CD4-positive, alpha-beta T cell (primary cell): ENCODE results near the gene NHSL2. TPM values are rescaled to one million over a fixed set of nuclear protein-coding genes. Genes with fewer than 3 reads are reported as not detected.
A peak's percentile ranks its signal among the peaks of the same experiment; 100 is the strongest.

Experiments used
- ATAC-seq: fragments of 200-7000 bp; cut with Tn5 transposase; one replicate; pipeline ENCODE4 v1.10.0; 2022; ENCODE audit warnings: mild to moderate bottlenecking; ENCODE audit not compliant: poor library complexity
- CTCF ChIA-PET: fragments of 350-600 bp; sonication (Branson Sonifier 250); formaldehyde crosslinking; loops from one replicate; lab custom pipeline; 2021; ENCODE audit warnings: antibody characterized with exemption, inconsistent platforms; lab: Charles Lee
- POLR2A ChIA-PET: fragments of 350-600 bp; sonication (Branson Sonifier 250); formaldehyde crosslinking; loops from one replicate; lab custom pipeline; 2021; ENCODE audit warnings: antibody characterized with exemption, inconsistent platforms; lab: Charles Lee
- DNase-seq, 14 experiments: peaks; one replicate each; pipeline ENCODE4 v3.0.0-alpha.2; 2013 to 2020; ENCODE audit warnings: mixed read lengths in 2 of 14
- H3K27ac ChIP-seq, 2 donors: one replicate each; pipeline versions ENCODE4 v1.5.1 to v1.7.0; 2013; ENCODE audit warnings: low read length in 2 of 2, low read depth in 1 of 2, mild to moderate bottlenecking in 1 of 2
- H3K27me3 ChIP-seq, 2 experiments: 1 replicate in 1 of 2; 2 replicates in 1 of 2; pipeline versions ENCODE4 v1.6.1 to v1.7.0; 2013; ENCODE audit warnings: low read length in 2 of 2, control low read depth in 1 of 2, mild to moderate bottlenecking in 1 of 2, moderate library complexity in 1 of 2; ENCODE audit not compliant: insufficient read depth in 2 of 2, control insufficient read depth in 1 of 2
- H3K36me3 ChIP-seq: one replicate; pipeline ENCODE4 v1.6.1; 2013; ENCODE audit warnings: low read length, control low read depth; ENCODE audit not compliant: insufficient read depth
- H3K4me1 ChIP-seq: one replicate; pipeline ENCODE4 v1.6.1; 2013; ENCODE audit warnings: low read length, control low read depth; ENCODE audit not compliant: insufficient read depth
- H3K4me3 ChIP-seq: one replicate; pipeline ENCODE4 v1.5.1; 2013; ENCODE audit warnings: mild to moderate bottlenecking, low read length, moderate library complexity
- H3K9me3 ChIP-seq, 2 experiments: 1 replicate in 1 of 2; 2 replicates in 1 of 2; pipeline versions ENCODE4 v1.6.1 to v1.7.0; 2013; ENCODE audit warnings: low read length in 2 of 2, mild to moderate bottlenecking in 2 of 2, control low read depth in 1 of 2, moderate library complexity in 1 of 2; ENCODE audit not compliant: control insufficient read depth in 1 of 2, insufficient read depth in 1 of 2
- H3K27ac Mint-ChIP-seq: one replicate; pipeline ENCODE4 v1.8.0; 2020; ENCODE audit warnings: mixed read lengths
- H3K27me3 Mint-ChIP-seq: one replicate; pipeline ENCODE4 v1.8.0; 2021; ENCODE audit warnings: mixed read lengths
- H3K36me3 Mint-ChIP-seq: one replicate; pipeline ENCODE4 v1.8.0; 2021; ENCODE audit warnings: low read depth, mixed read lengths
- H3K4me1 Mint-ChIP-seq: one replicate; pipeline ENCODE4 v1.8.0; 2021; ENCODE audit warnings: low read depth, mixed read lengths
- H3K4me3 Mint-ChIP-seq: one replicate; pipeline ENCODE4 v1.8.0; 2020; ENCODE audit warnings: mild to moderate bottlenecking, mixed read lengths
- H3K9me3 Mint-ChIP-seq: one replicate; pipeline ENCODE4 v1.8.0; 2020; ENCODE audit warnings: mixed read lengths
- intact Hi-C, 2 experiments: fragments of 100-400 bp; cut with DNase I in 1 of 2; cut with micrococcal nuclease in 1 of 2; formaldehyde crosslinking; loops; one replicate each; pipeline versions ENCODE4 v1.15.1 to v1.9.0; 2023 to 2025; cut with DNase I, micrococcal nuclease
- total RNA-seq, 174 experiments: library from RNA in 2 of 174; stranded (reverse) in 2 of 174; gene quantifications; one replicate each; pipeline ENCODE4 v1.2.3 and lab custom pipeline; 2021 to 2026
- TF ChIP-seq, protein P1 (sequence below): fragments of 200-600 bp; IDR thresholded peaks from one replicate; pipeline ENCODE4 v1.8.0; 2022; ENCODE audit warnings: antibody characterized with exemption, mild to moderate bottlenecking

NHSL2 gene
- total RNA-seq, 2 experiments from 2014 or later: 1.3 to 1.5 TPM

DNA sequence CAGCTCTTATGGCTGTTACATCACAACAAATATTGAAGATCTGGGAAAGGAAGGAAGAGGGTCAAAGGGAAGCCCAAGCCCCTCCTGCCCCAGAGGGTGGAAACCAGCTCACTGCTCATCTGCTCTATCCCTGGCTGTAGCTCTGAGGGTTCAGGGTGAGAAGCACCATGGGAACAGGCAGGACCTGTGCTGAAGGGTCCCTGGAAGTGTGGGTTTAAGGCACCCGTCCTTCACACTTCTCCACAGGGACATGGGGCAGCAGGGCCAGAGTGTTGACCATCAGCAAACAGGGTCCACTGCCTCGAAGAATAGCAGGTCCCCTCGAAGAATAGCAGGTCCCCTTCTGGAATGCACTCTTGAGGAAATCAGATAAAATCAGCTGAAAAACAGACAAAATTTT is 216.7 kb downstream of the NHSL2 start:
- H3K4me1 Mint-ChIP-seq: peaks cover 32% of the 10 kb centered on the region
- no peak overlapping the region for H3K27ac ChIP-seq
- intact Hi-C loops: no loop called here

DNA sequence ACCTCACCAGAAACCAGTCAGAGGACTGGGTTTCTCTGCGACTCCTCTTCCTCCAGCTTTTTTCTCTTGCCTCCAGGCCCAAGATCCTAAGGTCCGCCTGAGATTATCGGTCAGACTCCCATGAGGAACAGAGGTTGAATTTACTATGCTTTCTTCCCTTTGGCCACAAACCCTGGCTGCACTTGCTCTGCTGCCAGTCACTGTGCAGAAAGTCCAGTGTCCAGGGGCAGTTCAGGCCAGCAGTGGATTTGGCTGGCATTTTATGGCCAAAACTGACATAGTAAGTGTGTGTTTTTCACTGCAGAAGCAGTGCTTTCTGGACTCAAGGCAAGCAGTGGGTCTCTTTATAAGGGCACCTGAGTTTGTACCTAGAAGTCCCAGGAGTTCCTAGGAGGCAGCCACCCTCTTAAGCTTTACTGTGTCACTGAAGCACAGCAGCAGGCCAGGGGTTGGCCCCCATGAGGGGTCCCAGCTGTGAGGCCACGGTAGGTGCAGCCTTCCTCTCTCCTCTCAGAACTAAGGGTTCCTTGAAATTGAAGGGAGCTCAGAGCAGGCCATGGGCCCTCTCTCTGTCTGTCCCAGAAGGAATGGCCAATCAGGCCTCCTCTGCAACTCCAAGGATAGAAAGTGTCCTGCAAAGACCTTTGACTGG is 217.7 kb downstream of the NHSL2 start:
- H3K4me3 ChIP-seq: no peak overlapping the region
- H3K27ac ChIP-seq: no peak overlapping the region
- POLR2A ChIA-PET: interaction anchor here (0.6 kb wide), 1 partner anchor 52 kb away, joined by 4 read pairs; no protein-coding TSS in a partner anchor
- TF ChIP-seq, protein P1, sequence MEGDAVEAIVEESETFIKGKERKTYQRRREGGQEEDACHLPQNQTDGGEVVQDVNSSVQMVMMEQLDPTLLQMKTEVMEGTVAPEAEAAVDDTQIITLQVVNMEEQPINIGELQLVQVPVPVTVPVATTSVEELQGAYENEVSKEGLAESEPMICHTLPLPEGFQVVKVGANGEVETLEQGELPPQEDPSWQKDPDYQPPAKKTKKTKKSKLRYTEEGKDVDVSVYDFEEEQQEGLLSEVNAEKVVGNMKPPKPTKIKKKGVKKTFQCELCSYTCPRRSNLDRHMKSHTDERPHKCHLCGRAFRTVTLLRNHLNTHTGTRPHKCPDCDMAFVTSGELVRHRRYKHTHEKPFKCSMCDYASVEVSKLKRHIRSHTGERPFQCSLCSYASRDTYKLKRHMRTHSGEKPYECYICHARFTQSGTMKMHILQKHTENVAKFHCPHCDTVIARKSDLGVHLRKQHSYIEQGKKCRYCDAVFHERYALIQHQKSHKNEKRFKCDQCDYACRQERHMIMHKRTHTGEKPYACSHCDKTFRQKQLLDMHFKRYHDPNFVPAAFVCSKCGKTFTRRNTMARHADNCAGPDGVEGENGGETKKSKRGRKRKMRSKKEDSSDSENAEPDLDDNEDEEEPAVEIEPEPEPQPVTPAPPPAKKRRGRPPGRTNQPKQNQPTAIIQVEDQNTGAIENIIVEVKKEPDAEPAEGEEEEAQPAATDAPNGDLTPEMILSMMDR: no peak
- no peaks in the 10 kb centered on the region for H3K9me3 ChIP-seq
- Mint-ChIP-seq H3K4me3 (no peak overlapping the region), H3K36me3 (no peaks in the 10 kb centered on the region), H3K9me3 (no peaks in the 10 kb centered on the region), H3K27me3 (peaks cover 30% of the 10 kb centered on the region), H3K4me1 (peaks cover 30% of the 10 kb centered on the region), H3K27ac (no peak overlapping the region)
- peaks cover 54% of the 10 kb centered on the region for H3K4me1 ChIP-seq
- H3K36me3 ChIP-seq: no peaks in the 10 kb centered on the region
- intact Hi-C loops: loop anchor here in 1 of 2 experiments (2.0 kb wide), 1 partner anchor 24 kb away; no protein-coding TSS in a partner anchor
- ATAC-seq (no peak), DNase-seq (no peak)
- peaks cover 0 to 5% of the 10 kb centered on the region in 2 experiments for H3K27me3 ChIP-seq
- CTCF ChIA-PET: interaction anchor here (2.9 kb wide), 1 partner anchor 110 kb away, joined by 18 read pairs; no protein-coding TSS in a partner anchor

More for the DNA sequence above, 216.7 kb downstream of the NHSL2 start:
- POLR2A ChIA-PET: interaction anchor here (1.3 kb wide), 1 partner anchor 109 kb away, joined by 6 read pairs; no protein-coding TSS in a partner anchor
- Histone ChIP-seq H3K36me3 (no peaks in the 10 kb centered on the region), H3K9me3 (no peaks in the 10 kb centered on the region), H3K27me3 (peaks cover 0 to 3% of the 10 kb centered on the region in 2 experiments), H3K4me3 (no peak overlapping the region), H3K4me1 (peaks cover 60% of the 10 kb centered on the region)
- no peak for DNase-seq
- CTCF ChIA-PET: interaction anchor here (1.1 to 2.9 kb wide), 7 partner anchors 13 to 129 kb away, joined by 3 to 18 read pairs (median 10); no protein-coding TSS in a partner anchor
- ATAC-seq: no peak
- Mint-ChIP-seq H3K27ac (no peak overlapping the region), H3K9me3 (no peaks in the 10 kb centered on the region), H3K27me3 (peaks cover 23% of the 10 kb centered on the region), H3K4me3 (no peak overlapping the region), H3K36me3 (no peaks in the 10 kb centered on the region)
- TF ChIP-seq, protein P1: no peak

DNA sequence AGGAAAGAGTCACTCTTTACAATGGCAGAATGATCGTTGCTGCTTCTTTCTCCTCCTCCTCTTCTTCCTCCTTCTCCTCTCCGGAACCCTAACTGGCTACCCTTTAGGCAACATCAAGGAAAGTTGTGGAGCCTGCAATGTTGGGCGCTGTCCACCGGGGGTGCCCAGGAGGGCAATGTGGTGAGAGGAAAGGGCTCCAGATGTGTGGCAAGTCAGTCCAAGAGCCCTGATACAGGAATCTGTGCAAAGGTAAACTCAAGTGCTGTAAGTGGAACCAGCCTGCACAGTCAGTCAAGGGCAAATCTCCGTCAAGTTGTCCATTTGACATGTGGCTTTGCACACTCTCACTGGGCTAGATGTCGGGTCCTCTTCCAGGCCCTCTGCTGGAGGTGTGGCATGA is 218.2 kb downstream of the NHSL2 start:
- Mint-ChIP-seq H3K36me3 (no peaks in the 10 kb centered on the region), H3K27me3 (peaks cover 33% of the 10 kb centered on the region), H3K4me1 (peaks cover 29% of the 10 kb centered on the region), H3K9me3 (no peaks in the 10 kb centered on the region), H3K27ac (no peak overlapping the region), H3K4me3 (peak overlapping the region; percentile 77)
- Histone ChIP-seq H3K36me3 (no peaks in the 10 kb centered on the region), H3K27me3 (peaks cover 0 to 10% of the 10 kb centered on the region in 2 experiments), H3K9me3 (no peaks in the 10 kb centered on the region), H3K27ac (no peak overlapping the region), H3K4me3 (no peak overlapping the region), H3K4me1 (peaks cover 48% of the 10 kb centered on the region)
- POLR2A ChIA-PET: interaction anchor here (0.6 kb wide), 1 partner anchor 52 kb away, joined by 4 read pairs; no protein-coding TSS in a partner anchor
- intact Hi-C loops: loop anchor here in 1 of 2 experiments (2.0 kb wide), 1 partner anchor 24 kb away; no protein-coding TSS in a partner anchor
- TF ChIP-seq, protein P1: no peak
- CTCF ChIA-PET: no interaction called here
- DNase-seq: peak in 4 of 14 experiments; percentile 15 to 46 (median 37)
- no peak for ATAC-seq
